Kidney (tissue), 14 donors: Measurements from ENCODE around the gene PPP1R18. TPM values are rescaled to one million over a fixed set of nuclear protein-coding genes. Genes with fewer than 3 reads are reported as not detected.
A peak's percentile ranks its signal among the peaks of the same experiment; 100 is the strongest.
"Not testable (repeated sequence)": the region's sequence is repeated elsewhere in the genome, so short reads cannot be mapped to it uniquely, and the experiment has no call there.

Source experiments
- DNase-seq, 5 donors: peaks; one replicate each; pipeline ENCODE4 v3.0.0-alpha.2; 2013 to 2020
- FAIRE-seq: peaks from 2 replicates; lab custom pipeline; 2012; peaks lifted over from hg19 to GRCh38; lab: Jason Lieb, UNC
- H3K27ac ChIP-seq, 2 donors: one replicate each; pipeline ENCODE4 v1.7.0; 2013; ENCODE audit warnings: low read depth in 2 of 2, low read length in 2 of 2, inconsistent platforms in 1 of 2
- H3K27me3 ChIP-seq: one replicate; pipeline ENCODE4 v1.7.1; 2013; ENCODE audit warnings: low read length, inconsistent platforms; ENCODE audit not compliant: control insufficient read depth, insufficient read depth
- H3K36me3 ChIP-seq, 3 donors: one replicate each; pipeline versions ENCODE4 v1.7.0 to v1.7.1; 2013; ENCODE audit warnings: low read length in 3 of 3, control low read depth in 1 of 3, inconsistent platforms in 1 of 3; ENCODE audit not compliant: insufficient read depth in 3 of 3, control insufficient read depth in 2 of 3
- H3K4me1 ChIP-seq, 3 donors: one replicate each; pipeline versions ENCODE4 v1.7.0 to v1.7.1; 2013; ENCODE audit warnings: low read length in 3 of 3, inconsistent platforms in 1 of 3, low read depth in 1 of 3; ENCODE audit not compliant: control insufficient read depth in 2 of 3, insufficient read depth in 2 of 3
- H3K4me3 ChIP-seq, 3 donors: one replicate each; pipeline versions ENCODE4 v1.7.0 to v1.8.1; 2013; ENCODE audit warnings: low read length in 3 of 3, control low read depth in 1 of 3, inconsistent platforms in 1 of 3
- H3K9ac ChIP-seq, 3 donors: one replicate each; pipeline versions ENCODE4 v1.7.0 to v1.7.1; 2013; ENCODE audit warnings: low read length in 3 of 3, control low read depth in 1 of 3, inconsistent platforms in 1 of 3
- H3K9me3 ChIP-seq, 3 donors: one replicate each; pipeline versions ENCODE4 v1.7.0 to v1.7.1; 2013; ENCODE audit warnings: low read length in 3 of 3, control low read depth in 1 of 3, inconsistent platforms in 1 of 3; ENCODE audit not compliant: control insufficient read depth in 2 of 3, insufficient read depth in 1 of 3
- intact Hi-C: fragments of 100-400 bp; cut with DNase I; formaldehyde crosslinking; loops from one replicate; pipeline ENCODE4 v1.11.1; 2022
- polyA plus RNA-seq: library from polyadenylated mRNA; stranded (reverse); fragments of 350-450 nt; fragmentation: Illumina TruSeq; extraction: RNeasy Lipid Tissue Mini Kit (QIAGEN cat#74804); gene quantifications from one replicate; pipeline ENCODE4 v1.2.3, GENCODE V29; 2014; ENCODE audit warnings: low read depth, low replicate concordance; ENCODE audit not compliant: insufficient read depth
- total RNA-seq: library from RNA; stranded (reverse); fragmentation: NEBNext Ultra II Directional; extraction: Animal tissue kit (Norgen Biotek cat#: 25700); gene quantifications from one replicate; pipeline ENCODE4 v1.2.1, GENCODE V29; 2021
- TF ChIP-seq, protein P1 (sequence below): IDR thresholded peaks from 3 replicates; pipeline ENCODE4 v1.5.1; 2012; ENCODE audit warnings: mild to moderate bottlenecking, moderate library complexity, borderline replicate concordance; ENCODE audit not compliant: insufficient read depth; ENCODE audit errors: extremely low read depth
- donor health status: control.
- donor health status: control.
- donor health status: control.
- donor health status: control.
- donor health status: control.
- donor health status: DM: yes; HTN: yes; CAD: no.
- donor health status: Normal renal cell carcinoma (clear cell type).

The PPP1R18 gene
- total and polyA plus RNA-seq, 2 donors from 2014 or later, result 17.1 to 51.9 TPM

DNA sequence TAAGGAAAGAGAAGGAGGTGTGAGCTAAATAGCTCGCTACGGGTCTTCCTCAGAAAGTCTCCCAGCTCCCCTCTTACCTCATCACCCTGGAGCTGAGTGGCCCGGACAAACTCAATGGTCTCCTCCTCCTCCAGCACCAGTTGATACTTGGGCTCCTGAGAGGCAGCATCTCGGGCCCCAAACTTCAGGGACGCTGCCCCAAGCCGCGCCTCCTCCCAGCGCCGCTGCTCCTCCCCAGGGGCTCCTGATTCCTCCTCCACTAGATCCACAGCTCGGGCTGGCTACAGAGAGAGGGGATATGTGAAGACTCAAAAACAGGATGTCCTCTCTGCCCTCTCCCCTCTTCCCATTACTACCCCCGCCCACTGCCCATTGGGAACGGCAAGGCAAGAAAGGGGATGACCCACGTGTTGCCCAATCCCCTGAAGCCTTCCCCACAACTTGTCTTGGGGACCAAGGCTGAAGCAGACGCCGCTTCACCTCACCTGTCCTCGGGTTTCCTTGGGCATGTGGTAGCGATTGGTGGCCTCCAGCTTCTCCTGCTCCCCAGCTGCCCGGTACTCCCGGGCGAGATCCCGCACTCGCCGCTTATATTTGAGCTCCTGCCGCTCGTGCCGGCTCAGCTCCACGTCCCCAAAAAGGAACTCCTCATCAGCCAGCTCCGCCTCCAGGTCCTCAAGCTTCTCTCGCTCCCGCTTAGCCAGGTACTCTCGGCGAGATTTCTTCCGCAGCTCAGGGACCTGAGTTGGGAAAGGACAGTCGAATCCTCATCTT lies 21.3 kb downstream of the PPP1R18 start:
- TF ChIP-seq, protein P1, sequence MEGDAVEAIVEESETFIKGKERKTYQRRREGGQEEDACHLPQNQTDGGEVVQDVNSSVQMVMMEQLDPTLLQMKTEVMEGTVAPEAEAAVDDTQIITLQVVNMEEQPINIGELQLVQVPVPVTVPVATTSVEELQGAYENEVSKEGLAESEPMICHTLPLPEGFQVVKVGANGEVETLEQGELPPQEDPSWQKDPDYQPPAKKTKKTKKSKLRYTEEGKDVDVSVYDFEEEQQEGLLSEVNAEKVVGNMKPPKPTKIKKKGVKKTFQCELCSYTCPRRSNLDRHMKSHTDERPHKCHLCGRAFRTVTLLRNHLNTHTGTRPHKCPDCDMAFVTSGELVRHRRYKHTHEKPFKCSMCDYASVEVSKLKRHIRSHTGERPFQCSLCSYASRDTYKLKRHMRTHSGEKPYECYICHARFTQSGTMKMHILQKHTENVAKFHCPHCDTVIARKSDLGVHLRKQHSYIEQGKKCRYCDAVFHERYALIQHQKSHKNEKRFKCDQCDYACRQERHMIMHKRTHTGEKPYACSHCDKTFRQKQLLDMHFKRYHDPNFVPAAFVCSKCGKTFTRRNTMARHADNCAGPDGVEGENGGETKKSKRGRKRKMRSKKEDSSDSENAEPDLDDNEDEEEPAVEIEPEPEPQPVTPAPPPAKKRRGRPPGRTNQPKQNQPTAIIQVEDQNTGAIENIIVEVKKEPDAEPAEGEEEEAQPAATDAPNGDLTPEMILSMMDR, result no peak
- Histone ChIP-seq H3K9me3 (no peaks in the 10 kb centered on the region), H3K4me3 (no peak overlapping the region), H3K27ac (no peak overlapping the region), H3K36me3 (peaks cover 9 to 61% (median 40%) of the 10 kb centered on the region in 3 donors), H3K9ac (no peak overlapping the region), H3K4me1 (no peaks in the 10 kb centered on the region), H3K27me3 (no peaks in the 10 kb centered on the region)
- no peak for FAIRE-seq
- DNase-seq, result no peak
- intact Hi-C loops, result no loop called here

DNA sequence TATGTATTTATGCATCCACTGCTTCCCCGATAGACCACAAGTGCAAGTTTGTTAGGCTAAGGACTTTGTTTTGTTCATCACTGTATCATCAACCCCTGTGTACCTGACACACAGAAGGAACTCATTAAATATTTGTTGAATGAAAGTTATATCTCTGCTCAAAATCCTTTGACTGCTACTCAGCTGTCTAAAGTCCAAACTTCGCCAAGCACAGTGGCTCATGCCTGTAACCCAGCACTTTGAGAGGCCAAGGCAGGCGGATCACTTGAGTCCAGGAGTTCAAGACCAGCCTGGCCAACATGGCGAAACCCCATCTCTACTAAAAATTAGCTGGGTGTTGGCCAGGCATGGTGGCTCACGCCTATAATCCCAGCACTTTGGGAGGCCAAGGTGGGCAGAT lies 28.5 kb downstream of the PPP1R18 start:
- H3K4me1 ChIP-seq, DNase-seq, H3K27me3 ChIP-seq, FAIRE-seq, H3K4me3 ChIP-seq, H3K9ac ChIP-seq, intact Hi-C loops, H3K27ac ChIP-seq, H3K9me3 ChIP-seq: not testable (repeated sequence)
- H3K36me3 ChIP-seq, result peaks cover 15 to 74% (median 61%) of the 10 kb centered on the region in 3 donors

DNA sequence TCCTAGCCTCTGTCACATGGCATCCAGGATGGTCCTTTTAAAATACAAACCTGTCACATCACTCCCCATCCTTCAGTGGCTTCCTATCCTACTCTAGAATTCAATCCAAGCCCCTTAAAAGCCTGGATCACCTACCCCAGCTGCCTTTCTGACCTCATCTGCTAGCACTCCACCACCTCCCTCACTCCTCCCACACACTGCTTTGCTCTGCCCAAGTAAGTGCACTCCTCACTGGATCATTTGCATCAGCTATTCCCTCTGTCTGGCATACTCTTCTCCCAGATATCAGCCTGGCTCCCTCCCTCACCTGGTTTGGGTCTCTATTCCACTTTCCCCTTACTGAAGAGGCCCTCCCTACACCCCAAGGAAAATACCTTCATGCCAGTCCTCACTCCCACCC lies 29.0 kb downstream of the PPP1R18 start:
- Histone ChIP-seq H3K27me3 (no peaks in the 10 kb centered on the region), H3K4me3 (no peak overlapping the region), H3K9me3 (no peaks in the 10 kb centered on the region), H3K27ac (no peak overlapping the region), H3K36me3 (peaks cover 15 to 73% (median 61%) of the 10 kb centered on the region in 3 donors), H3K4me1 (no peaks in the 10 kb centered on the region), H3K9ac (no peak overlapping the region)
- DNase-seq (peak in 3 of 5 donors; percentile 62 to 80 (median 75)), FAIRE-seq (no peak)
- TF ChIP-seq, protein P1, result no peak
- intact Hi-C loops, result no loop called here

DNA sequence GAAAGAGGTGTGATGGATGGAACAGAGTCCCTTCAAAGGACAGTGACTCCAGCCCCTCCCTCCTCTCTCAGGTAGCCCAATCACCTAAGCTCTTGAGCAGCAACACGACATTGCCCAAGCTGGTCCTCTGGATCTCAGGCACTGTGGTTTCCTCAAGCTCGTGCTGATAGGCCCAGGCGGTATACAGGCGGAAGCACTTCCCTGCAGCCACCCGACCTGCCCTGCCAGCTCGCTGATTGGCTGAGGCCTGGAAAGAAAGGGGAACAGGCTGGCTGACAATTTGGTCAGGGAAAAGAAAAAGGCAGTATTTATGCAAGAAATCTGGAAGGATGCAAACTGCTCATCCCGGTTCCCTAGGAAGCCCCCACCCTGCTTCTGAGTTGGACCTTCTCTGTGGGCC lies 29.9 kb downstream of the PPP1R18 start:
- TF ChIP-seq, protein P1, result no peak
- no peaks in the 10 kb centered on the region for H3K9me3 ChIP-seq
- H3K9ac ChIP-seq, result no peak overlapping the region
- no peak overlapping the region for H3K4me3 ChIP-seq
- DNase-seq, result no peak
- intact Hi-C loops, result no loop called here
- H3K36me3 ChIP-seq, result peaks cover 13 to 73% (median 59%) of the 10 kb centered on the region in 3 donors
- H3K4me1 ChIP-seq, result no peaks in the 10 kb centered on the region
- no peak overlapping the region for H3K27ac ChIP-seq
- FAIRE-seq, result no peak
- no peaks in the 10 kb centered on the region for H3K27me3 ChIP-seq
